ENCODE measurements around the gene TK2.

The TK2 gene

GRCh38 chr16:66541388-66542355 is 8.2 kb downstream of the TK2 start:
- TF ChIP-seq CTCF (conservative IDR thresholded peaks at IDR 0.05; ENCODE audit: low read length), result no peak
- TF ChIP-seq EZH2phosphoT487 (IDR thresholded peaks at IDR 0.05; ENCODE audit: borderline replicate concordance), result no peak
- H3K36me3 ChIP-seq (ENCODE audit: insufficient read depth, low read length), result no peaks in the 10 kb centered on the region
- H4K20me1 ChIP-seq (ENCODE audit: insufficient read depth, low read length, poor library complexity, severe bottlenecking), result no peaks in the 10 kb centered on the region
- no peaks in the 10 kb centered on the region for H3F3A ChIP-seq (ENCODE audit: low read depth)
- H3K79me2 ChIP-seq (ENCODE audit: insufficient read depth, low read length), result no peaks in the 10 kb centered on the region; the same call in 1 of the 2 replicates
- H3K9ac ChIP-seq (ENCODE audit: low read depth, low read length, poor library complexity, severe bottlenecking), result no peak overlapping the region
- no peaks in the 10 kb centered on the region for H3K9me3 ChIP-seq (ENCODE audit: insufficient read depth, low read depth, low read length)
- no peaks in the 10 kb centered on the region for H3K27me3 ChIP-seq (ENCODE audit: insufficient read depth, low read length, poor library complexity, severe bottlenecking)
- H3K4me2 ChIP-seq (ENCODE audit: low read depth, low read length, poor library complexity, severe bottlenecking), result no peak overlapping the region
- H3K4me3 ChIP-seq (ENCODE audit: low read length, poor library complexity, severe bottlenecking), result no peak overlapping the region
- no peak overlapping the region for H2AFZ ChIP-seq (ENCODE audit: low read length)
- peaks cover 40% of the 10 kb centered on the region for H3K4me1 ChIP-seq (ENCODE audit: insufficient read depth, low read length, poor library complexity, severe bottlenecking)
- no peaks in the 10 kb centered on the region for H3K9me2 ChIP-seq (replicated peaks; ENCODE audit: low read depth, low read length)

GRCh38 chr16:66539623-66540469 is 10.1 kb downstream of the TK2 start:
- Histone ChIP-seq H3K9me3 (ENCODE audit: insufficient read depth, low read depth, low read length) (no peaks in the 10 kb centered on the region), H3K4me3 (ENCODE audit: low read length, poor library complexity, severe bottlenecking) (peak overlapping the region; percentile 22), H3K27me3 (ENCODE audit: insufficient read depth, low read length, poor library complexity, severe bottlenecking) (no peaks in the 10 kb centered on the region), H3K9me2 (replicated peaks; ENCODE audit: low read depth, low read length) (no peaks in the 10 kb centered on the region), H3K4me2 (ENCODE audit: low read depth, low read length, poor library complexity, severe bottlenecking) (peak overlapping the region; percentile 58), H3K9ac (ENCODE audit: low read depth, low read length, poor library complexity, severe bottlenecking) (peak overlapping the region; percentile 32), H2AFZ (ENCODE audit: low read length) (no peak overlapping the region), H3K4me1 (ENCODE audit: insufficient read depth, low read length, poor library complexity, severe bottlenecking) (peaks cover 40% of the 10 kb centered on the region), H3F3A (ENCODE audit: low read depth) (no peaks in the 10 kb centered on the region), H4K20me1 (ENCODE audit: insufficient read depth, low read length, poor library complexity, severe bottlenecking) (no peaks in the 10 kb centered on the region), H3K79me2 (ENCODE audit: insufficient read depth, low read length) (no peaks in the 10 kb centered on the region; the same call in 1 of the 2 replicates), H3K36me3 (ENCODE audit: insufficient read depth, low read length) (no peaks in the 10 kb centered on the region)
- TF ChIP-seq CTCF (conservative IDR thresholded peaks at IDR 0.05; ENCODE audit: low read length) (no peak), EZH2phosphoT487 (IDR thresholded peaks at IDR 0.05; ENCODE audit: borderline replicate concordance) (no peak)

- Histone ChIP-seq H3K4me3 (ENCODE audit: low read length, poor library complexity, severe bottlenecking) (no peak overlapping the region), H3K27me3 (ENCODE audit: insufficient read depth, low read length, poor library complexity, severe bottlenecking) (no peaks in the 10 kb centered on the region), H2AFZ (ENCODE audit: low read length) (no peak overlapping the region), H3F3A (ENCODE audit: low read depth) (no peaks in the 10 kb centered on the region), H3K4me1 (ENCODE audit: insufficient read depth, low read length, poor library complexity, severe bottlenecking) (peaks cover 32% of the 10 kb centered on the region), H3K9me2 (replicated peaks; ENCODE audit: low read depth, low read length) (no peaks in the 10 kb centered on the region), H3K79me2 (ENCODE audit: insufficient read depth, low read length) (no peaks in the 10 kb centered on the region; the same call in 1 of the 2 replicates), H3K9me3 (ENCODE audit: insufficient read depth, low read depth, low read length) (no peaks in the 10 kb centered on the region), H4K20me1 (ENCODE audit: insufficient read depth, low read length, poor library complexity, severe bottlenecking) (no peaks in the 10 kb centered on the region), H3K4me2 (ENCODE audit: low read depth, low read length, poor library complexity, severe bottlenecking) (peak overlapping the region; percentile 58), H3K9ac (ENCODE audit: low read depth, low read length, poor library complexity, severe bottlenecking) (peak overlapping the region; percentile 32), H3K36me3 (ENCODE audit: insufficient read depth, low read length) (no peaks in the 10 kb centered on the region)
- TF ChIP-seq EZH2phosphoT487 (IDR thresholded peaks at IDR 0.05; ENCODE audit: borderline replicate concordance) (no peak), CTCF (conservative IDR thresholded peaks at IDR 0.05; ENCODE audit: low read length) (no peak)
Measured at GRCh38 chr16:66538910-66539309, 11.0 kb downstream of the TK2 start.

Data from Loucy (cell line).